Fibroblast of pulmonary artery (primary cell): ENCODE measurements around the gene CARS2.
"Not testable (repeated sequence)": the region's sequence is repeated elsewhere in the genome, so short reads cannot be mapped to it uniquely, and the experiment has no call there.

ENCODE experiments used
- DNase-seq: peaks from one replicate; pipeline ENCODE4 v3.0.0-alpha.2; 2010; ENCODE audit warnings: low read depth
- H3K4me3 ChIP-seq: replicated peaks from 2 replicates; pipeline ENCODE4 v1.5.1; 2011; ENCODE audit warnings: low read depth, mild to moderate bottlenecking, control low read depth, low read length, moderate library complexity
- TF ChIP-seq, protein P1 (sequence below): IDR thresholded peaks from 2 replicates; pipeline ENCODE4 v1.5.1; 2011; ENCODE audit warnings: mild to moderate bottlenecking, control low read depth, low read length, inconsistent platforms; ENCODE audit errors: missing control alignments

CARS2 gene

GRCh38 chr13:110633776-110634175 is 72.1 kb downstream of the CARS2 start:
- no peak for DNase-seq
- no peak overlapping the region for H3K4me3 ChIP-seq
- TF ChIP-seq, protein P1, sequence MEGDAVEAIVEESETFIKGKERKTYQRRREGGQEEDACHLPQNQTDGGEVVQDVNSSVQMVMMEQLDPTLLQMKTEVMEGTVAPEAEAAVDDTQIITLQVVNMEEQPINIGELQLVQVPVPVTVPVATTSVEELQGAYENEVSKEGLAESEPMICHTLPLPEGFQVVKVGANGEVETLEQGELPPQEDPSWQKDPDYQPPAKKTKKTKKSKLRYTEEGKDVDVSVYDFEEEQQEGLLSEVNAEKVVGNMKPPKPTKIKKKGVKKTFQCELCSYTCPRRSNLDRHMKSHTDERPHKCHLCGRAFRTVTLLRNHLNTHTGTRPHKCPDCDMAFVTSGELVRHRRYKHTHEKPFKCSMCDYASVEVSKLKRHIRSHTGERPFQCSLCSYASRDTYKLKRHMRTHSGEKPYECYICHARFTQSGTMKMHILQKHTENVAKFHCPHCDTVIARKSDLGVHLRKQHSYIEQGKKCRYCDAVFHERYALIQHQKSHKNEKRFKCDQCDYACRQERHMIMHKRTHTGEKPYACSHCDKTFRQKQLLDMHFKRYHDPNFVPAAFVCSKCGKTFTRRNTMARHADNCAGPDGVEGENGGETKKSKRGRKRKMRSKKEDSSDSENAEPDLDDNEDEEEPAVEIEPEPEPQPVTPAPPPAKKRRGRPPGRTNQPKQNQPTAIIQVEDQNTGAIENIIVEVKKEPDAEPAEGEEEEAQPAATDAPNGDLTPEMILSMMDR: no peak

DNA sequence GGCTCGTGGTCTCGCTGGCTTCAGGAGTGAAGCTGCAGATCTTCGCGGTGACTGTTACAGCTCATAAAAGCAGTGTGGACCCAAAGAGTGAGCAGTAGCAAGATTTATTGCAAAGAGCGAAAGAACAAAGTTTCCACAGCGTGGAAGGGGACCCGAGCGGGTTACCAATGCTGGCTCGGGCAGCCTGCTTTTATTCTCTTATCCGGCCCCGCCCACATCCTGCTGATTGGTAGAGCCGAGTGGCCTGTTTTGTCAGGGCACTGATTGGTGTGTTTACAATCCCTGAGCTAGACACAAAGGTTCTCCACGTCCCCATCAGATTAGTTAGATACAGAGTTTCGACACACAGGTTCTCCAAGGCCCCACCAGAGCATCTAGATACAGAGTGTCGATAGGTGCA is 73.7 kb downstream of the CARS2 start:
- DNase-seq, H3K4me3 ChIP-seq: not testable (repeated sequence)

DNA sequence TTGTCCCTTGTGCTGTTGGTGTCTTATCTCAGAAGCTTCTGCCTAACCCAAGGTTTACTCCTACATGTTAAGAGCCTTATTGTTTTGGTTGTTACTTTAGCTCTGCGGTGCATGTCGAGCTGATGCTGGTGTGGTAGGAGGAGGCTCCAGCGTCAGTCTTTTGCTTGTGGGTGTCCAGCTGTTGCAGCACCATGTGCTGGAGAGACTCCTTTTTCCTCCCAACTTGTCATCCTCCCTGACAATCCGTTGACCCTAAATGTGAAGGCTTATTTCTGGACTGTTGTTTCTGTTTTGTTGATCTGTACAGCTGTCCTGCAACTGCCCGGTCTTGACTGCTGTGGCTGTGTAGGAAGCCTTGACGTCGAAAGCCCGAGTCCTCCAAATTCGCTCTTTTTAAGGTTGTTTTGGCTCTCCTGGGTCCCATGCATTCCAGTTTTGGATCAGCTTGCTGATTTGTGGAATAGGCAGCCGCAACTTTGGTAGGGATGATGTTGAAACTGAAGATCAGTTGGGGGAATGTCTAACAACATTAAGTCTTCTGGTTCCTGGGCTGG is 75.3 kb downstream of the CARS2 start:
- TF ChIP-seq, protein P1: no peak
- H3K4me3 ChIP-seq: no peak overlapping the region
- DNase-seq: peak; percentile 40

GRCh38 chr13:110629735-110630134 is 76.2 kb downstream of the CARS2 start:
- DNase-seq: no peak
- no peak overlapping the region for H3K4me3 ChIP-seq
- TF ChIP-seq, protein P1: no peak

- H3K4me3 ChIP-seq: no peak overlapping the region
- TF ChIP-seq, protein P1: no peak
- DNase-seq: peak; percentile 28
Measured at GRCh38 chr13:110628952-110629701, 76.8 kb downstream of the CARS2 start.

DNA sequence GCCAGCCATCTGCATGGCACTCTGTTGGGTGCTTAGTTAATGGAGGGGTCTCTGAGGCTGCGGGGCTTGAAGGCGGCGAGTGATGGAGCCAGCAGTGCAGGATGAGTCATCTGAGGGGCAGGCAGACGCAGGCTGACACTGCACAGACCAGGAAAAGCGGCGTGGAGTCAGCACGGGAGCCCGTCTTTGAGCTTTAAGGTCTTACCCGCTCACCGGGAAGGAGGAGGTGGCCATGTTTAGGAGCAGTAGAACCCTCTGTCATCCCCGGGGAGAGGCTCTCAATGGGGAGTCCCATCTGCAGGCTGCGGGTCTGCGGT is 77.5 kb downstream of the CARS2 start:
- peak; percentile 45 for DNase-seq

DNA sequence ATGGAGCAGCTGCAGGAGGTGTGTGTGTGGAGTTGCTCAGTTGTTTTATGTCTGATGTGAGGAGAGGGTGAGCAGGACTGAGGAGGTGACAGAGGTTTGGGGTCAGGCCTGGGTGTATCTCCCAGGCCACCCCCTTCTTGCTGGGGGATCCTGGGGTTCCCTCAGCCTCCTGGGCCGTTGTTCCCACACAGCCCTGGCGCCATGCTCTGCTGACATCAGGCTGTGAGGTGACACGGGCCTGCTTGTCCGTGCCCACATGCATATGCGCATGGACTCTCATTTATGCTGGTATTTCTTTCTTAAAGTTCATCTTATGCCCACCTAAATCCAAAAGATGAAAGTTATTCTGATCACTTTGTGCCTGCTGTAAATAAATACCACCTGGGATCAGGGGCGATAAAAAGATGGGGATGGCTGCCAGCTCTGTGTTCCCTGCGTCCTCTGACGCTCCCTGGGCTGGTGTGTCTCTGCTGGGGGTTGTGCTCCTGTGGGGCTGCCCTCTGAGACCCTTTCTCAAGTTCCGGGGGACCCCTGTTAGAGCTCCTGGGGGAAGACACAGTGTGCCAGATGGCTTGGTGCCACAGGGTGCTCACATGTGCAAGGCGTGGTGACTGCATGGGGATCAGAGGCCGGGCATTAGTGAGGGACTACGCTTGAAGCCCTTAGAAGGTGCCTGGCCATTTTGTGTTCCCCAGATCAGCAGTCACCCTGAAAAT is 78.0 kb downstream of the CARS2 start:
- H3K4me3 ChIP-seq: no peak overlapping the region
- TF ChIP-seq, protein P1: no peak
- no peak for DNase-seq

More for the DNA sequence above, 77.5 kb downstream of the CARS2 start:
- H3K4me3 ChIP-seq: no peak overlapping the region
- TF ChIP-seq, protein P1: no peak
